AG09319 (cell line): ENCODE data around the gene GPR171.
"Not testable (repeated sequence)": the region's sequence is repeated elsewhere in the genome, so short reads cannot be mapped to it uniquely, and the experiment has no call there.

Experiments
- DNase-seq: peaks from one replicate; pipeline ENCODE4 v3.0.0-alpha.2; 2010; ENCODE audit warnings: low read depth; ENCODE audit errors: extremely low read depth
- CTCF ChIP-seq: IDR thresholded peaks from 2 replicates; pipeline ENCODE4 v1.5.1; 2011; ENCODE audit warnings: low read depth, mild to moderate bottlenecking, inconsistent platforms, low read length, moderate library complexity

Gene GPR171

GRCh38 chr3:151203051-151203420, at the start of gene GPR171:
Gene GPR171 (minus strand): TSS chr3:151203216. CDS start chr3:151199386, 3,830 bp downstream.
- no peak for DNase-seq
- TF ChIP-seq CTCF = no peak

GRCh38 chr3:151248772-151249337, 45.8 kb upstream of the GPR171 start:
- DNase-seq = no peak
- TF ChIP-seq CTCF = no peak

- DNase-seq = not testable (repeated sequence)
These were observed 39.0 kb upstream of the GPR171 start for GRCh38 chr3:151242006-151242405.

GRCh38 chr3:151236736-151237135, 33.7 kb upstream of the GPR171 start:
- no peak for DNase-seq
- no peak for TF ChIP-seq CTCF

GRCh38 chr3:151236316-151236715, 33.3 kb upstream of the GPR171 start:
- DNase-seq = no peak
- no peak for TF ChIP-seq CTCF

GRCh38 chr3:151234825-151235224, 31.8 kb upstream of the GPR171 start:
- no peak for DNase-seq
- TF ChIP-seq CTCF = no peak

- no peak for DNase-seq
- TF ChIP-seq CTCF = no peak
These were observed 30.0 kb upstream of the GPR171 start for GRCh38 chr3:151232991-151233390.

- not testable (repeated sequence) for DNase-seq
These were observed 29.4 kb upstream of the GPR171 start for GRCh38 chr3:151232403-151232802.

- DNase-seq = no peak
- no peak for TF ChIP-seq CTCF
These were observed 27.6 kb upstream of the GPR171 start for GRCh38 chr3:151230646-151231045.
